Measurements from ENCODE around the gene PREB. TPM values are rescaled to one million over a fixed set of nuclear protein-coding genes. Genes with fewer than 3 reads are reported as not detected.

Gene PREB
- total RNA-seq, 1 donor from 2014 or later: 25.1 TPM

DNA sequence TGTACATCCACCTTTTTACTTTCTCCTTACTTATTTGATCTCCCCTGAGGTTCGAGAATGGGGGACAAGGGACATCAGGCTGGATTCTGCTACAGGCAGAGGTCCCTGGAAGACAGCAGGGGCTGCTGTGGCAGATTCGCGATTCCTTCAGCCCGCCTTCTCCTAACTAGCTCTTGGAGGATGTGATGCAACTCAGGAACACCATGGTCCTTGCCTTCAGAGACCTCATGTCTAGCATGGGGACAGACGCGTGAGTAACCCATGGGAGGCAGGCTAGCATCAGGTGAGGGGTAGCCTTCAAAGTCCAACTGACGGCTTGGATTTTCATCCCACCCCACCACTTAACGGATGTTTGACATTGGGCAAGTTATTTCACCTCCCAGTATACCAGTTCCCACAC, 13.5 kb upstream of the PREB start:
- Histone ChIP-seq H3K4me2 (no peak overlapping the region), H3K36me3 (no peaks in the 10 kb centered on the region), H3K9me3 (ENCODE audit: low read depth) (no peaks in the 10 kb centered on the region), H3K79me2 (ENCODE audit: low read depth) (no peaks in the 10 kb centered on the region), H3K9ac (no peak overlapping the region), H3K4me1 (no peaks in the 10 kb centered on the region), H3K27me3 (peaks cover 6% of the 10 kb centered on the region), H3F3A (ENCODE audit: low read depth) (no peaks in the 10 kb centered on the region), H4K20me1 (ENCODE audit: low read depth) (no peaks in the 10 kb centered on the region), H3K27ac (no peak overlapping the region), H2AFZ (replicated peaks) (no peak overlapping the region), H3K4me3 (no peak overlapping the region)
- TF ChIP-seq, protein P1, sequence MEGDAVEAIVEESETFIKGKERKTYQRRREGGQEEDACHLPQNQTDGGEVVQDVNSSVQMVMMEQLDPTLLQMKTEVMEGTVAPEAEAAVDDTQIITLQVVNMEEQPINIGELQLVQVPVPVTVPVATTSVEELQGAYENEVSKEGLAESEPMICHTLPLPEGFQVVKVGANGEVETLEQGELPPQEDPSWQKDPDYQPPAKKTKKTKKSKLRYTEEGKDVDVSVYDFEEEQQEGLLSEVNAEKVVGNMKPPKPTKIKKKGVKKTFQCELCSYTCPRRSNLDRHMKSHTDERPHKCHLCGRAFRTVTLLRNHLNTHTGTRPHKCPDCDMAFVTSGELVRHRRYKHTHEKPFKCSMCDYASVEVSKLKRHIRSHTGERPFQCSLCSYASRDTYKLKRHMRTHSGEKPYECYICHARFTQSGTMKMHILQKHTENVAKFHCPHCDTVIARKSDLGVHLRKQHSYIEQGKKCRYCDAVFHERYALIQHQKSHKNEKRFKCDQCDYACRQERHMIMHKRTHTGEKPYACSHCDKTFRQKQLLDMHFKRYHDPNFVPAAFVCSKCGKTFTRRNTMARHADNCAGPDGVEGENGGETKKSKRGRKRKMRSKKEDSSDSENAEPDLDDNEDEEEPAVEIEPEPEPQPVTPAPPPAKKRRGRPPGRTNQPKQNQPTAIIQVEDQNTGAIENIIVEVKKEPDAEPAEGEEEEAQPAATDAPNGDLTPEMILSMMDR (IDR thresholded peaks at IDR 0.05): no peak
- TF ChIP-seq EZH2phosphoT487 (IDR thresholded peaks at IDR 0.05) (no peak), EZH2 (IDR thresholded peaks at IDR 0.05) (no peak)
- no peak for DNase-seq (ENCODE audit: low spot score)
- H3K4me1 Mint-ChIP-seq: no peaks in the 10 kb centered on the region
- no peaks in the 10 kb centered on the region for H3K36me3 Mint-ChIP-seq
- peaks cover 2% of the 10 kb centered on the region for H3K27me3 Mint-ChIP-seq (ENCODE audit: insufficient read depth, low read depth)
- H3K4me3 Mint-ChIP-seq: no peak overlapping the region
- no peak overlapping the region for H3K27ac Mint-ChIP-seq
- H3K9me3 Mint-ChIP-seq: peaks cover 2% of the 10 kb centered on the region

- H3K27ac ChIP-seq: no peak overlapping the region
- Mint-ChIP-seq H3K27me3 (ENCODE audit: insufficient read depth, low read depth) (peaks cover 2% of the 10 kb centered on the region), H3K4me1 (no peaks in the 10 kb centered on the region)
These were observed 11.2 kb upstream of the PREB start for GRCh38 chr2:27145682-27146081.

GRCh38 chr2:27143285-27143684, 8.8 kb upstream of the PREB start:
- Mint-ChIP-seq H3K9me3 (peaks cover 3% of the 10 kb centered on the region), H3K27ac (no peak overlapping the region)

More at GRCh38 chr2:27145682-27146081, 11.2 kb upstream of the PREB start:
- no peak overlapping the region for H3K27ac Mint-ChIP-seq
- Histone ChIP-seq H3F3A (ENCODE audit: low read depth) (no peaks in the 10 kb centered on the region), H3K9ac (no peak overlapping the region), H4K20me1 (ENCODE audit: low read depth) (no peaks in the 10 kb centered on the region), H3K27me3 (peaks cover 12% of the 10 kb centered on the region), H2AFZ (replicated peaks) (no peak overlapping the region), H3K4me3 (no peak overlapping the region), H3K36me3 (no peaks in the 10 kb centered on the region), H3K9me3 (ENCODE audit: low read depth) (no peaks in the 10 kb centered on the region), H3K4me1 (no peaks in the 10 kb centered on the region), H3K79me2 (ENCODE audit: low read depth) (no peaks in the 10 kb centered on the region), H3K4me2 (no peak overlapping the region)
- H3K9me3 Mint-ChIP-seq: peaks cover 3% of the 10 kb centered on the region
- no peak overlapping the region for H3K4me3 Mint-ChIP-seq
- no peaks in the 10 kb centered on the region for H3K36me3 Mint-ChIP-seq
- no peak for DNase-seq (ENCODE audit: low spot score)
- TF ChIP-seq EZH2 (IDR thresholded peaks at IDR 0.05): no peak
- TF ChIP-seq, protein P1 (IDR thresholded peaks at IDR 0.05): no peak
- no peak for TF ChIP-seq EZH2phosphoT487 (IDR thresholded peaks at IDR 0.05)

More at GRCh38 chr2:27143285-27143684, 8.8 kb upstream of the PREB start:
- H3K36me3 Mint-ChIP-seq: no peaks in the 10 kb centered on the region
- H4K20me1 ChIP-seq (ENCODE audit: low read depth): no peaks in the 10 kb centered on the region
- H3K27me3 Mint-ChIP-seq (ENCODE audit: insufficient read depth, low read depth): peaks cover 4% of the 10 kb centered on the region
- H3K79me2 ChIP-seq (ENCODE audit: low read depth): no peaks in the 10 kb centered on the region
- no peak for DNase-seq (ENCODE audit: low spot score)
- no peak overlapping the region for H3K4me3 Mint-ChIP-seq
- no peaks in the 10 kb centered on the region for H3F3A ChIP-seq (ENCODE audit: low read depth)
- TF ChIP-seq, protein P1 (IDR thresholded peaks at IDR 0.05): no peak
- TF ChIP-seq EZH2phosphoT487 (IDR thresholded peaks at IDR 0.05): no peak
- TF ChIP-seq EZH2 (IDR thresholded peaks at IDR 0.05): no peak
- no peaks in the 10 kb centered on the region for H3K4me1 ChIP-seq
- no peaks in the 10 kb centered on the region for H3K9me3 ChIP-seq (ENCODE audit: low read depth)
- H3K9ac ChIP-seq: no peak overlapping the region
- peaks cover 12% of the 10 kb centered on the region for H3K27me3 ChIP-seq
- H3K36me3 ChIP-seq: no peaks in the 10 kb centered on the region
- no peak overlapping the region for H2AFZ ChIP-seq (replicated peaks)
- no peak overlapping the region for H3K4me3 ChIP-seq
- H3K4me1 Mint-ChIP-seq: no peaks in the 10 kb centered on the region
- H3K27ac ChIP-seq: no peak overlapping the region
- no peak overlapping the region for H3K4me2 ChIP-seq
